A549 (cell line): Measurements from ENCODE around the gene GFPT1. TPM values are rescaled to one million over a fixed set of nuclear protein-coding genes. Genes with fewer than 3 reads are reported as not detected.

Experiments used
- ATAC-seq, 2 experiments: fragments of 200-7000 bp in 1 of 2; fragments of >200 bp in 1 of 2; cut with Nextera tagmentation in 1 of 2; cut with Tn5 transposase in 1 of 2; 3 replicates each; pipeline versions ENCODE4 v1.8.0 to v1.9.1; 2018 to 2020; ENCODE audit warnings: mild to moderate bottlenecking in 1 of 2, moderate library complexity in 1 of 2
- CTCF ChIA-PET: fragments of 300-600 bp; sonication (Branson Sonifier 250); formaldehyde crosslinking; extraction: SDS; loops from one replicate; lab custom pipeline; 2021; ENCODE audit warnings: antibody characterized with exemption, inconsistent platforms; lab: Yijun Ruan, JAX
- POLR2A ChIA-PET: fragments of 350-600 bp; formaldehyde crosslinking; extraction: SDS; loops from one replicate; lab custom pipeline; 2021; ENCODE audit warnings: antibody characterized with exemption, inconsistent platforms; lab: Yijun Ruan, JAX
- DNase-seq, 2 experiments: peaks; one replicate each; pipeline versions ENCODE4 v3.0.0 to v3.0.0-alpha.2; 2011 to 2016; ENCODE audit warnings: low read depth in 1 of 2, low spot score in 1 of 2
- FAIRE-seq: peaks from 2 replicates; lab custom pipeline; 2011; peaks lifted over from hg19 to GRCh38; lab: Jason Lieb, UNC
- H3K27ac ChIP-seq, 2 experiments: fragments of >200 bp; sonication (Bioruptor Twin); formaldehyde crosslinking; 3 replicates each; pipeline ENCODE4 v1.5.1; 2016 to 2017
- H3K4me1 ChIP-seq: fragments of >200 bp; sonication (Bioruptor Twin); formaldehyde crosslinking; 3 replicates; pipeline ENCODE4 v1.6.1; 2016
- H3K4me2 ChIP-seq: fragments of >200 bp; sonication (Bioruptor Twin); formaldehyde crosslinking; 3 replicates; pipeline ENCODE4 v1.6.1; 2016
- H3K4me3 ChIP-seq: fragments of >200 bp; sonication (Bioruptor Twin); formaldehyde crosslinking; 3 replicates; pipeline ENCODE4 v1.5.1; 2016
- H3K9me3 ChIP-seq: fragments of >200 bp; sonication (Bioruptor Twin); formaldehyde crosslinking; 3 replicates; pipeline ENCODE4 v1.6.1; 2016
- CBX2 ChIP-seq: fragments of 200-600 bp; sonication (generic); IDR thresholded peaks from 2 replicates; pipeline ENCODE4 v1.6.1; 2016; ENCODE audit warnings: low read depth, mild to moderate bottlenecking, borderline replicate concordance
- CTCF ChIP-seq: fragments of >200 bp; sonication (Bioruptor Twin); formaldehyde crosslinking; IDR thresholded peaks from 3 replicates; pipeline ENCODE4 v1.5.1; 2016
- HES2 ChIP-seq: fragments of >200 bp; sonication (Bioruptor Twin); formaldehyde crosslinking; IDR thresholded peaks from 2 replicates; pipeline ENCODE4 v1.6.1; 2016
- HMGXB4 ChIP-seq: fragments of 250-450 bp; sonication (Bioruptor Pico); IDR thresholded peaks from 2 replicates; pipeline ENCODE4 v1.5.0; 2021; ENCODE audit warnings: mild to moderate bottlenecking, moderate library complexity, borderline replicate concordance
- HOXA7 ChIP-seq: fragments of 250-450 bp; sonication (Bioruptor Pico); IDR thresholded peaks from 2 replicates; pipeline ENCODE4 v1.5.0; 2020; ENCODE audit warnings: mild to moderate bottlenecking, moderate library complexity
- JUNB ChIP-seq: fragments of >200 bp; sonication (Bioruptor Twin); formaldehyde crosslinking; IDR thresholded peaks from 2 replicates; pipeline ENCODE4 v1.6.1; 2016
- MAFK ChIP-seq: fragments of 450-650 bp; IDR thresholded peaks from 2 replicates; pipeline ENCODE4 v1.6.1; 2014; ENCODE audit not compliant: partially characterized antibody
- NFE2L2 ChIP-seq: fragments of 150-350 bp; conservative IDR thresholded peaks from 2 replicates; pipeline ENCODE4 v1.6.1; 2014; ENCODE audit warnings: low read length
- PBX3 ChIP-seq: IDR thresholded peaks from 2 replicates; pipeline ENCODE4 v1.6.1; 2012
- RAD21 ChIP-seq, 2 experiments: fragments of >200 bp in 1 of 2; sonication (Bioruptor Twin) in 1 of 2; formaldehyde crosslinking in 1 of 2; IDR thresholded peaks in 1 of 2; conservative IDR thresholded peaks in 1 of 2; 2 replicates in 1 of 2; 3 replicates in 1 of 2; pipeline ENCODE4 v1.6.1; 2012 to 2018; ENCODE audit warnings: inconsistent platforms in 1 of 2
- RARB ChIP-seq: fragments of 250-450 bp; sonication (Bioruptor Pico); IDR thresholded peaks from 2 replicates; pipeline ENCODE4 v1.8.0; 2021; ENCODE audit warnings: mild to moderate bottlenecking, moderate library complexity
- SMC3 ChIP-seq: fragments of >200 bp; sonication (Bioruptor Twin); formaldehyde crosslinking; IDR thresholded peaks from 3 replicates; pipeline ENCODE4 v1.6.1; 2018; ENCODE audit warnings: inconsistent platforms
- TFCP2L1 ChIP-seq: fragments of 250-450 bp; sonication (Bioruptor Pico); IDR thresholded peaks from 2 replicates; pipeline ENCODE4 v1.5.0; 2021; ENCODE audit warnings: mild to moderate bottlenecking
- TP53 ChIP-seq: fragments of 250-450 bp; sonication (Bioruptor Pico); IDR thresholded peaks from 2 replicates; pipeline ENCODE4 v1.5.0; 2021; ENCODE audit warnings: mild to moderate bottlenecking, moderate library complexity
- USF2 ChIP-seq: fragments of 450-650 bp; IDR thresholded peaks from 2 replicates; pipeline ENCODE4 v1.6.1; 2014; ENCODE audit warnings: antibody characterized with exemption
- ZC3H11A ChIP-seq: fragments of 450-650 bp; IDR thresholded peaks from 2 replicates; pipeline ENCODE4 v1.6.1; 2014; ENCODE audit warnings: antibody characterized with exemption, mild to moderate bottlenecking
- ZSCAN20 ChIP-seq: fragments of 250-450 bp; sonication (Bioruptor Pico); IDR thresholded peaks from 2 replicates; pipeline ENCODE4 v1.8.0; 2022; ENCODE audit warnings: mild to moderate bottlenecking, moderate library complexity
- WGBS: methylation state at CpG from one replicate; pipeline ENCODE4 v1.1.6; 2017; ENCODE audit errors: missing lambda C conversion rate; 5-methylcytosine and 5-hydroxymethylcytosine counted together
- polyA plus RNA-seq, 4 experiments: library from polyadenylated mRNA; depleted of rRNA in 3 of 4; stranded (reverse); fragments of >200 nt; fragmentation: RNase III in 1 of 4; extraction: RNeasy Plus Mini Kit Qiagen cat#74134 plus additional on column Dnase treatment in 1 of 4; gene quantifications; 2 replicates in 3 of 4; 3 replicates in 1 of 4; pipeline ENCODE4 v1.2.3, GENCODE V29; 2011 to 2017

Gene GFPT1
- polyA plus RNA-seq, 2 of the 4 experiments (the other 2 are of a cell fraction), result 24.0 to 59.9 TPM

GRCh38 chr2:69376403-69376802 is 10.6 kb downstream of the GFPT1 start:
- ATAC-seq, result peak in 1 of 2 experiments; percentile 28; a peak in 2 of 6 replicates
- TF ChIP-seq HES2, result no peak
- no peak for TF ChIP-seq MAFK
- no peak overlapping the region for H3K4me2 ChIP-seq
- H3K27ac ChIP-seq, result no peak overlapping the region
- H3K9me3 ChIP-seq, result no peaks in the 10 kb centered on the region
- H3K4me1 ChIP-seq, result peaks cover 23% of the 10 kb centered on the region
- CTCF ChIA-PET, result interaction anchor here (0.6 to 2.9 kb wide), 11 partner anchors 9 to 340 kb away, joined by 3 to 15 read pairs (median 4); partner anchors contain the start of gene GFPT1
- WGBS, result 78% methylated on average over 6 of the region's 6 CpGs
- no peak overlapping the region for H3K4me3 ChIP-seq
- FAIRE-seq, result no peak
- POLR2A ChIA-PET, result no interaction called here
- DNase-seq, result no peak

GRCh38 chr2:69375494-69376353 is 11.3 kb downstream of the GFPT1 start:
- ATAC-seq (peak; percentile 71 to 76; a peak in 5 of 6 replicates), FAIRE-seq (no peak), DNase-seq (peak in 1 of 2 experiments; percentile 62)
- H3K4me2 ChIP-seq, result no peak overlapping the region
- 66% methylated on average over 8 of the region's 8 CpGs for WGBS
- H3K9me3 ChIP-seq, result no peaks in the 10 kb centered on the region
- H3K27ac ChIP-seq, result no peak overlapping the region
- peaks cover 23% of the 10 kb centered on the region for H3K4me1 ChIP-seq
- no peak overlapping the region for H3K4me3 ChIP-seq
- POLR2A ChIA-PET, result no interaction called here
- TF ChIP-seq CTCF, result peak; percentile 78
- TF ChIP-seq PBX3, result no peak
- TF ChIP-seq HMGXB4 (CRISPR knock-in tag), result peak; percentile 36; the same call in 1 of the 2 replicates
- TF ChIP-seq SMC3, result peak; percentile 23; the same call in 1 of the 3 replicates
- 0 out of 2 replicates have a peak, but pooled peaks have one; percentile 28 for TF ChIP-seq HOXA7 (CRISPR knock-in tag)
- TF ChIP-seq RAD21 (conservative IDR thresholded peaks at IDR 0.05 in 1 of 2, IDR thresholded peaks at IDR 0.05 in 1 of 2), result peak in 1 of 2 experiments; percentile 55; a peak in 3 of 5 replicates
- no peak for TF ChIP-seq CBX2
- TF ChIP-seq, all 56 proteins: peak for 5
- CTCF ChIA-PET, result interaction anchor here (0.7 to 2.9 kb wide), 13 partner anchors 8 to 341 kb away, joined by 3 to 15 read pairs (median 4); partner anchors contain the start of genes GFPT1 and NFU1

- ChIA-PET POLR2A (no interaction called here), CTCF (interaction anchor here (0.7 to 1.2 kb wide), 4 partner anchors 14 to 452 kb away, joined by 3 to 5 read pairs (median 4); partner anchors contain the start of gene NFU1)
- H3K9me3 ChIP-seq, result no peaks in the 10 kb centered on the region
- DNase-seq (no peak), ATAC-seq (no peak), FAIRE-seq (no peak)
- peaks cover 24% of the 10 kb centered on the region for H3K4me1 ChIP-seq
- H3K4me2 ChIP-seq, result no peak overlapping the region
- H3K4me3 ChIP-seq, result no peak overlapping the region
- no peak overlapping the region for H3K27ac ChIP-seq
- TF ChIP-seq CTCF (no peak), JUNB (no peak), TFCP2L1 (CRISPR knock-in tag) (no peak), USF2 (no peak), NFE2L2 (no peak), RARB (no peak), ZSCAN20 (no peak), ZC3H11A (no peak), TP53 (no peak), CBX2 (no peak), HES2 (no peak)
Observed at GRCh38 chr2:69372767-69373166, 14.3 kb downstream of the GFPT1 start.
